Right forelimb (tissue), 1 donor: ENCODE data around the gene PES1.
"Not testable (repeated sequence)": the region's sequence is repeated elsewhere in the genome, so short reads cannot be mapped to it uniquely, and the experiment has no call there.

ENCODE experiments used
- DNase-seq: peaks from one replicate; pipeline ENCODE4 v3.0.0-alpha.2; 2018

The PES1 gene

DNA sequence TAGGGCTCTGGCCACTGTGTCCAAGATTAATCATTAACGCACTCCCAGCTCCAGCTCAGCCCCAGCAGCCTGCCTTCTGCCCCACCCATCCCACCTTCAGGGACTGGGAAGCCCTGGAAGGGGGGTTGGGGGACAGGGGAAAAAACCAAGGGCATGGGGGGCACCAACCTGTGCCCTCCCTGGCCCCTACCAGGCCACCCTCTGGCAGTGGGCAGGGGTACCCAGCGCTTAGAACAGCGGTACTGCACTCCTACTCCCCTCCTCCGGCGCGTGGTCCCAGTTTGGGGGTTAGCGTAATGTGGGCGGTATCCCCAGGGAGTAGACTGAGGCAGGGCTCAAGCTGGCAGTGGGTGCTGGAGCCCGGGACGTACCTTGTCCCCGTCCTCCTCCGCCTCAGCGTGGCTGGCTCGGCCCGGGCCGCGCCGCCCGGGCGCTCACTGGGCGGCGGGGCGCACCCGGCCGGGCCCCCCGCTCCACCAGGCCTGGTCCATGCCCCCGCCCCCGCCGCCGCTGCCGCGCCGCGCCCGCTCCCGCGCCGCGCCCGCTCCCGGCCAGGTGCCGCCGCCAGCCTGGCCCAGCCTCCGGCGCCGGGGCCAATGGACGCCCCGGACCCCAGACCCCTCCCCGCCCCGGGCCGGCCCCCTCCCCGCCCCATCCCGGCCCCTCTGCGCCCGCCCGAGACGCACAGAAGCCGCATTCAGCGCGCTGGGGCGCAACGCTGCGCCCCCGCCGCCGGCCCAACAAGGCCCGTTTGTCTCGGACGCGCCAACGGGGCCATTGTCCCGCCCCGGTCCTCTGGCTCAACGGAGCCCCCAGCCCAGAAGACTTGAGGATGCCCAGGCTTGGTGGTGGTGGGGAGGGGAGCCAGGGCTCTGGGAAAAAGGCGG is 17.4 kb downstream of the PES1 start, which contains the start of gene GAL3ST1:
TSS of gene GAL3ST1 (minus strand) at position 571 of the 887 bp plus-strand sequence. CDS start 17,273 bp downstream, outside the sequence.
- DNase-seq = peak; percentile 58

- peak; percentile 51 for DNase-seq
Observed at GRCh38 chr22:30573594-30574094, 18.1 kb downstream of the PES1 start.

GRCh38 chr22:30572840-30573593 is 18.7 kb downstream of the PES1 start:
- no peak for DNase-seq

DNA sequence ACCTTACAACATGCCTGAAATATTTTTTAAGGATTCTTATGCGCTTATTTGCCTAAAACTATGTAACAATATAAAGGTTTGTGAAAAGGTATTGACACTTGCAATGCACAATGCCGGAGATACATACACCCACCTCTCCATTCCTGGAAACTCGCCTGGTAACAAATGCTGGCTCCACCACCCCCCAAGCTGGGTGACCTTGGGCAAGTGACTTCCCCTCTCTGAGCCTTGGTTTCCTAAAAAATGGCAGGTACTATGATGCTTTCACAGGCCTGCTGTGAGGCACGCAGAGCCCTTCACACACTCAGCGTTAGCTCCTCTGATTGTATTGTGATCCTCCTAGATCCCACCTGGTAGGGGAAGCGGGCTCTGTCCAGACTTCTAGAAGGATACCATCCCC is 19.5 kb downstream of the PES1 start:
- no peak for DNase-seq

DNA sequence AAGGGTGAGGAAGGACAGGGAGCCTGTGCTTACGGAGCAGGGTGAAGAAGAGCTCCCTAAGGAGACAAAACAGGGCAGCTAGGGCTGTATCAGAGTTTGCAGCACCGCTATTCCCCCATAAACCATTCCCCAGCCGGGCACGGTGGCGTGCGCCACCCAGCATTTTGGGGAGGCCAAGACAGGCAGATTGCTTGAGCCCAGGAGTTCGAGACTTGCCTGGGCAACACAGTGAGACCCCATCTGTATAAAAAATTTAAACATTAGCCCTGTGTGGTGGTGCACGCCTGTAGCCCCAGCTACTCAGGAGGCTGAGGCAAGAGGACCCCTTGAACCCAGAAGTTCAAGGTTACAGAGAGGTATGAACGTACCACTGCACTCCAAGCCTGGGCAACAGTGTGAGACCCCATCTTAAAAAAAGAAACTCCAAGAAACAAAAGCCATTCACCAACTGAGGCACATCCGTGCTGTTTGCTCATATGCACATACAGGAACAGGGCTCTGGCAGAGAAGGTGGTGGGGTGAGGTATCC is 22.0 kb downstream of the PES1 start:
- DNase-seq = no peak

DNA sequence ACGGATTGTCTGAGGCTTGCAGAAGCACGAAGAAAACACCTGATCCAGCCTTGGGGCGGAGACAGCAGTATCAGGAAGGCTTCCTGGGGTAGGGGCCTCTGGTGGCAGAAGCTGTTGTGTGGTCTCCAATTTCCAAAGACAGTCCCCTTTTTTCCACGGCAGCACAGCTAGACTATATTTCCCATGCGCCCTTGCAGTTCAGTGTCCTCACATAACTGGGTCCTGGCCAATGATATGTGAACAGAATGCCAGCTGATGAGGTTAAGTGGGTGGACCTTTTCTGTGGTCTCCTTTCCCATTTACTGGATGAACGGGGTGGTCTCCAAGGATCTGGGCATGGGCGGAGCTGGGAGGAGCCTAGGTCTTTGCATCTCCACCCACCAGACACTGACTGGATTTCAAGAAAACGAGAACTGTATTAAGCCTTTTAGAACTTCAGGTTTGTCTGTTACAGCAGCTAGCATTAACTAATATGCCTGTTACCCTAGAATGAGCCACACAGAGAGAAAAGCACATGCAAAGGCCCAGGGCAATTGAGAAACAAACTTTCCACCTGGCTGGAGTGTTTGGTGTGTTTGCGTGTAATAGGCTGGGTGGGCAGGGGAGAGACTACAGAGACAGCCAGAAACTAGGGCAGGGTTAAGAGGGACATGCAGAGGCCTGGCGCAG is 23.4 kb downstream of the PES1 start:
- no peak for DNase-seq

DNA sequence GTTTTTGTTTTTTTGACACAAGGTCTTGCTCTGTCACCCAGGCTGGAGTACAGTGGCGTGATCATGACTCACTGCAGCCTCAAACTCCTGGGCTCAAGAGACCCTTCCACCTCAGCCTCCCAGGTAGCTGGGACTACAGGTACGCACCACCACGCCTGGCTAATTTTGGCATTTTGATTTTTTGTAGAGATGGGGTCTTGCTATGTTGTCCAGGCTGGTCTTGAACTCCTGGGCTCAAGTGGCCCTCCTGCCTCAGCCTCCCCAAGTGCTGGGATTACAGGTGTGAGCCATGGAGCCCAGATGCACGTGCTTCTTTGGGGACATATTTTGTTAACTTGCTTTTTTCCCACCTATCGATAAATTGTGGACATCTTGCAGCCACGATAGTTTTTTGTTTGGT is 24.4 kb downstream of the PES1 start:
- not testable (repeated sequence) for DNase-seq

DNA sequence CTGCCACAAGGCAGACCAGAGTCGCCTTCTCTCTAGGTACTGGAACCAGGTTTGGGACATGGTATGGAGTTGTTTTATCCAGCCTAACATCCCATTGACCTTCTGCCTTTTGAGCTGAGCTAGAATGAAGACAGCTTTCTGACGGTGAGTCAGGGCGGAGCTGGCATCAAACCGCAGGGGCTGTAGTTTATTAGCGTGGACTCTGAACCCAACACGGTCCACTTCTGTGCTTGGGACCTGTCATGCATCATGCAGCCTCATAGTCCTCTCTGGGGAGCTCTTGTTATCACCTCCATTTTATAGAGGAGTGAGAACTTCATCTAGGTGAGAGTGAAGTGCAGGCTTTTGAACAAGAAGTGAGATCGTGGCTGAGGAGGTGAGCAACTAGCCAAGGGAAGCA is 25.6 kb downstream of the PES1 start:
- no peak for DNase-seq

DNA sequence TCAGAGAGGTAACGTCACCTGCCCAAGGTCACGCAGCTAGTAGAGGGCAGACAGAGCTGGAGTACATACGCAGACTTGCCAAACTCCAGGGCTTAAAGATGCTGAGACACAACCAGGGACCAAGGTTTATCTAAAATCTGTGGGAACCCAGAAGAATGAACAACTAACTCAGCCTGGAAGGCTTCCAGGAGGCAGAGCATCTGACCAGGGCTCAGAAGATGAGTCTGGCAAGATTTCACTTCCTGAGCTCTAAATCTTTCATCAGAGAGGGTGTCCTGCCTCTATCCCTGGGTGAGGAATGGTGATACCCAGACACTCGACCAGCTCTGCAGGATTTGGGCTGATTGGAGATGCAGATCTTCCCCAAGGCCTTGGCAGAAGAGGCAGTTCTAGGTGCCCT is 26.4 kb downstream of the PES1 start:
- DNase-seq = no peak

- no peak for DNase-seq
Observed at GRCh38 chr22:30564761-30565119, 27.0 kb downstream of the PES1 start.

GRCh38 chr22:30564045-30564760 is 27.5 kb downstream of the PES1 start:
- no peak for DNase-seq

DNA sequence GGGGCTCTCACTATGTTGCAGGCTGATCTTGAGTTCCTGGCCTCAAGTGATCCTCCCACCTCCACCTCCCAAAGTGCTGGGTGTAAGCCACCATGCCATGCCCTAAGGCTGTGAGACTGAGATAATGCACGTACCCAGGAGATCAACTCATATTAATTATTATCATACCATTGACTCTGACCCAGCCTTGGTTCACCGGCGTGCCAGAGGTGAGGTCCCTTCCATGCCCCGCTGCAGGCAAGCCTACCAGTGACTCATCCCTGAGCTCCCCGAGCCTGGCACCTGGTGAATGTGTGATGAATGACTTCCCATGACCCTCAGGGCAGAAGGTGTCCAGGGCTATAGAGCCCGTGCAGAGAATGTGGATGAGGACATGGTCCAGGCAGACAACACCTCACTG is 29.3 kb downstream of the PES1 start:
- DNase-seq = no peak

DNA sequence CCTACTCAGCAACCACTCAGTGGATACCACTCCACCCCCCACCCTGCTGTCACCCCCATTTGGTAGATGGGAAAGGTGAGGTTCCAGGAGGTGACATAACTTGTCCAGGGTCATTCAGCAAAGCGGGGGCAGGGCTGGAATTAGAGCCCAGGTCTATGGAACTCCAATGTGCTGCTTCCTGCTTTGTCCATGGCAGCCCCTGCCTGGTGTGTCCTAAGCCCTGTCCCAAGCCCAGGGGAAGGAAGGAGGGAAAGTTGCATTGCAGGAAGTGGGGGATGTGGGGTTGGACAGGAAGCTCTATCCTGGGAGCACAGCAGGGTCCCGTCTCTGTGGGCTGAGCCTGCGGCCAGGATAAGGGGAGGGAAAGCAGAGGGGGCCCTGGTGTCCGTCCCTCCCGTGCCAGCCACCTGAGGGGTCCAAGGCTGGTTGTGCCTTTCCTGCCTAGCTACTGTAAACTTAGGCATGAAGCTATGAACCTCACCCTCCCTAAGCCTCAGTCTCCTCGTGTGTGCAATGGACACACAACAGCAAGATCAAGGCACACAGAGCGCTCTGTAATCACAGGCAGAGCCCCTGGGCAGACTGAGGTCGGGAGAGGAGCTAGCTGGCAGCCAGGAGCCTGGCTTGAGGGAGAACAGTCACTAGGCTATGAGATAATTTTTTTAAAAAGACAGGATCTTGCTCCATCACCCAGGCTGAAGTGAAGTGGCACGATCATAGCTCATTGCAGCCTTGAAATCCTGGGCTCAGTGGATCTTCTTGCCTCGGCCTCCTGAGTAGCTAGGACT is 30.1 kb downstream of the PES1 start:
- DNase-seq = no peak

GRCh38 chr22:30560643-30561202 is 31.0 kb downstream of the PES1 start:
- DNase-seq = not testable (repeated sequence)

- no peak for DNase-seq
Observed at GRCh38 chr22:30559889-30560288, 31.8 kb downstream of the PES1 start.

DNA sequence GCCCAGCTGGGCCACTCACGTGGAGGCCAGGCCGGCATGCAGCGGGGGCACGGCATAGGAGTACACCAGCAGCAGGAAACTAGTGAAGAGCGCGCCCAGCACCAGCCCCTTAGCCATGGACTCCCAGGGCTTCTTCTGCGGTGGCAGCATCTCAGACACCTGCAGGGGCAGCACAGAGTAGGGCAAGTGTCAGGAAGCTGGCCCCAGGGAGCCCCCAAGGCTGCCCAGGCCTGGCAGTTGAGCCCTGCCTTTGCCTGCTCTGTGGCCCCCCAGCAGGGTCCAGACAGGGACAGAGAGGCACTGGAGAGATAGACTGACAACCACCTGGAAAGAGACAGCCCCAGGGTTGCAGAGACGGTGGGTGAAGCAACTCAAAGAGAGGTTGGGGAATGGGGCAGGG is 34.5 kb downstream of the PES1 start:
- DNase-seq = no peak

GRCh38 chr22:30556388-30556787 is 35.3 kb downstream of the PES1 start:
- no peak for DNase-seq

GRCh38 chr22:30555282-30556210 is 36.2 kb downstream of the PES1 start:
- no peak for DNase-seq

DNA sequence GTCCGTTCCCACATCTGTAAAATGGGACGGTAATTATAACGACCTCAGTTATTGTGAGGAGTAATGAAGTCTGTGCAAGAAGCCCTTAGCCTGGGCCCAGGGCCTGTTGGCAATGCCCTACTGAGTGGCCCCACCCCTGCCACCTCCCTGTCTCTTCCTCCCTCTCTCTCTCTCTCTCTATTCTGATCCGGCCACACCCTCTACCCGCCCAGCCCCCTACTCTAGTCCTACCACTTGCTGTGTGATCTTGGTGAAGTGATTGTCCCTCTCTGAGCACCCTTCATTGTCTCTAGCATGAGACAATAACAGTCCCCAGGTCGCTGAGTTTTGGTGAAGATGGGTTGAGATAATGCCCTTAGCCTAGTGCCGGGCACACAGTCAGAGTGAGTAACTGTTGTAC is 37.7 kb downstream of the PES1 start:
- DNase-seq = no peak

DNA sequence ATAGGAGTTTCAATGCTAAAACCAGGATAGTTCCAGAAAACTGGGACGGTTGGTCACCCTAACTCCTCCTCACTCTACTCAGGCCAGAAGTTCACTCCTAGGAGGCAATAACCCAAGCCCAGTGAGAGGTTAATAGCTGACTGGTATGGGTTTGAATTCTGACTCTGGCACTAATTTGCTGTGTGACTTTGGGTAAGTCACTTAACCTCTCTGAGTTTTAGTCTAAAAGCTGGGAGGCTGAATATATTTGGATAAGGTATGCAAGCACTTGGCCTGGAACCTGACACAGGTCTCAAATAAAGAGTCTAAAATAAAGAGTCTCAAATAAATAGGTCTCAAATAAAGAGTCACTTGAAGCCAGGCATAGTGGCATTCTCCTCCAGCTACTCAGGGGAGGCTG is 39.0 kb downstream of the PES1 start:
- no peak for DNase-seq
